A549 (cell line): ENCODE measurements around the gene CAMTA1. TPM values are rescaled to one million over a fixed set of nuclear protein-coding genes. Genes with fewer than 3 reads are reported as not detected.

Experiments
- ATAC-seq, 2 experiments: fragments of 200-7000 bp in 1 of 2; fragments of >200 bp in 1 of 2; cut with Nextera tagmentation in 1 of 2; cut with Tn5 transposase in 1 of 2; 3 replicates each; pipeline versions ENCODE4 v1.8.0 to v1.9.1; 2018 to 2020; ENCODE audit warnings: mild to moderate bottlenecking in 1 of 2, moderate library complexity in 1 of 2
- CTCF ChIA-PET: fragments of 300-600 bp; sonication (Branson Sonifier 250); formaldehyde crosslinking; extraction: SDS; loops from one replicate; lab custom pipeline; 2021; ENCODE audit warnings: antibody characterized with exemption, inconsistent platforms; lab: Yijun Ruan, JAX
- POLR2A ChIA-PET: fragments of 350-600 bp; formaldehyde crosslinking; extraction: SDS; loops from one replicate; lab custom pipeline; 2021; ENCODE audit warnings: antibody characterized with exemption, inconsistent platforms; lab: Yijun Ruan, JAX
- DNase-seq, 2 experiments: peaks; one replicate each; pipeline versions ENCODE4 v3.0.0 to v3.0.0-alpha.2; 2011 to 2016; ENCODE audit warnings: low read depth in 1 of 2, low spot score in 1 of 2
- FAIRE-seq: peaks from 2 replicates; lab custom pipeline; 2011; peaks lifted over from hg19 to GRCh38; lab: Jason Lieb, UNC
- H3K27ac ChIP-seq, 2 experiments: fragments of >200 bp; sonication (Bioruptor Twin); formaldehyde crosslinking; 3 replicates each; pipeline ENCODE4 v1.5.1; 2016 to 2017
- H3K4me1 ChIP-seq: fragments of >200 bp; sonication (Bioruptor Twin); formaldehyde crosslinking; 3 replicates; pipeline ENCODE4 v1.6.1; 2016
- H3K4me2 ChIP-seq: fragments of >200 bp; sonication (Bioruptor Twin); formaldehyde crosslinking; 3 replicates; pipeline ENCODE4 v1.6.1; 2016
- H3K4me3 ChIP-seq: fragments of >200 bp; sonication (Bioruptor Twin); formaldehyde crosslinking; 3 replicates; pipeline ENCODE4 v1.5.1; 2016
- H3K9me3 ChIP-seq: fragments of >200 bp; sonication (Bioruptor Twin); formaldehyde crosslinking; 3 replicates; pipeline ENCODE4 v1.6.1; 2016
- BHLHE40 ChIP-seq: IDR thresholded peaks from 2 replicates; pipeline ENCODE4 v1.6.1; 2012; ENCODE audit warnings: low read depth, low read length, inconsistent platforms
- CEBPB ChIP-seq, 2 experiments: fragments of >200 bp in 1 of 2; sonication (Bioruptor Twin) in 1 of 2; formaldehyde crosslinking in 1 of 2; IDR thresholded peaks; 2 replicates each; pipeline ENCODE4 v1.6.1; 2012 to 2016
- CHD2 ChIP-seq: fragments of 150-350 bp; IDR thresholded peaks from 2 replicates; pipeline ENCODE4 v1.6.1; 2014; ENCODE audit warnings: low read length; ENCODE audit not compliant: partially characterized antibody
- EHF ChIP-seq: fragments of 250-450 bp; sonication (Bioruptor Pico); IDR thresholded peaks from 2 replicates; pipeline ENCODE4 v1.5.0; 2020; ENCODE audit warnings: mild to moderate bottlenecking
- FOSB ChIP-seq: fragments of 250-450 bp; sonication (Bioruptor Pico); IDR thresholded peaks from 2 replicates; pipeline ENCODE4 v1.5.0; 2020; ENCODE audit warnings: mild to moderate bottlenecking, moderate library complexity
- FOSL2 ChIP-seq, 2 experiments: fragments of 450-650 bp in 1 of 2; fragments of >200 bp in 1 of 2; sonication (Bioruptor Twin) in 1 of 2; formaldehyde crosslinking; IDR thresholded peaks; 2 replicates each; pipeline versions ENCODE4 v1.5.0 to v1.6.1; 2016 to 2020; ENCODE audit warnings: mild to moderate bottlenecking in 1 of 2, moderate library complexity in 1 of 2
- FOXS1 ChIP-seq: fragments of 250-450 bp; sonication (Bioruptor Pico); IDR thresholded peaks from 2 replicates; pipeline ENCODE4 v1.5.0; 2020; ENCODE audit warnings: mild to moderate bottlenecking, moderate library complexity
- GATA3 ChIP-seq: IDR thresholded peaks from 2 replicates; pipeline ENCODE4 v1.6.1; 2012; ENCODE audit warnings: borderline replicate concordance
- HEYL ChIP-seq: fragments of 250-450 bp; sonication (Bioruptor Pico); IDR thresholded peaks from 2 replicates; pipeline ENCODE4 v1.8.0; 2021; ENCODE audit warnings: mild to moderate bottlenecking, moderate library complexity
- HOXA7 ChIP-seq: fragments of 250-450 bp; sonication (Bioruptor Pico); IDR thresholded peaks from 2 replicates; pipeline ENCODE4 v1.5.0; 2020; ENCODE audit warnings: mild to moderate bottlenecking, moderate library complexity
- HOXB5 ChIP-seq: fragments of 250-450 bp; sonication (Bioruptor Pico); IDR thresholded peaks from 2 replicates; pipeline ENCODE4 v1.5.0; 2020; ENCODE audit warnings: mild to moderate bottlenecking, moderate library complexity
- JUN ChIP-seq, 2 experiments: fragments of >200 bp; sonication (Bioruptor Twin); formaldehyde crosslinking; IDR thresholded peaks; 2 replicates in 1 of 2; 3 replicates in 1 of 2; pipeline ENCODE4 v1.6.1; 2016 to 2017
- MAFK ChIP-seq: fragments of 450-650 bp; IDR thresholded peaks from 2 replicates; pipeline ENCODE4 v1.6.1; 2014; ENCODE audit not compliant: partially characterized antibody
- NPAS2 ChIP-seq: fragments of 250-450 bp; sonication (Bioruptor Pico); IDR thresholded peaks from 2 replicates; pipeline ENCODE4 v1.8.0; 2022; ENCODE audit warnings: mild to moderate bottlenecking, moderate library complexity, borderline replicate concordance
- NR3C1 ChIP-seq: fragments of >200 bp; sonication (Bioruptor Twin); formaldehyde crosslinking; IDR thresholded peaks from 3 replicates; pipeline ENCODE4 v1.6.1; 2017
- PHF8 ChIP-seq: fragments of 200-600 bp; sonication (generic); IDR thresholded peaks from 2 replicates; pipeline ENCODE4 v1.6.1; 2016; ENCODE audit warnings: low read depth, mild to moderate bottlenecking, antibody characterized with exemption, moderate library complexity, borderline replicate concordance
- RFX5 ChIP-seq: fragments of 450-650 bp; IDR thresholded peaks from 2 replicates; pipeline ENCODE4 v1.7.1; 2014; ENCODE audit warnings: antibody characterized with exemption, mild to moderate bottlenecking, moderate library complexity
- SMC3 ChIP-seq: fragments of >200 bp; sonication (Bioruptor Twin); formaldehyde crosslinking; IDR thresholded peaks from 3 replicates; pipeline ENCODE4 v1.6.1; 2018; ENCODE audit warnings: inconsistent platforms
- SREBF2 ChIP-seq: fragments of 450-650 bp; IDR thresholded peaks from 2 replicates; pipeline ENCODE4 v1.6.1; 2014; ENCODE audit warnings: mild to moderate bottlenecking, moderate library complexity
- TFCP2L1 ChIP-seq: fragments of 250-450 bp; sonication (Bioruptor Pico); IDR thresholded peaks from 2 replicates; pipeline ENCODE4 v1.5.0; 2021; ENCODE audit warnings: mild to moderate bottlenecking
- ZC3H11A ChIP-seq: fragments of 450-650 bp; IDR thresholded peaks from 2 replicates; pipeline ENCODE4 v1.6.1; 2014; ENCODE audit warnings: antibody characterized with exemption, mild to moderate bottlenecking
- ZFP36 ChIP-seq: fragments of 450-650 bp; IDR thresholded peaks from 2 replicates; pipeline ENCODE4 v1.6.1; 2014; ENCODE audit warnings: borderline replicate concordance; ENCODE audit not compliant: partially characterized antibody
- ZSCAN20 ChIP-seq: fragments of 250-450 bp; sonication (Bioruptor Pico); IDR thresholded peaks from 2 replicates; pipeline ENCODE4 v1.8.0; 2022; ENCODE audit warnings: mild to moderate bottlenecking, moderate library complexity
- WGBS: methylation state at CpG from one replicate; pipeline ENCODE4 v1.1.6; 2017; ENCODE audit errors: missing lambda C conversion rate; 5-methylcytosine and 5-hydroxymethylcytosine counted together
- polyA plus RNA-seq, 4 experiments: library from polyadenylated mRNA; depleted of rRNA in 3 of 4; stranded (reverse); fragments of >200 nt; fragmentation: RNase III in 1 of 4; extraction: RNeasy Plus Mini Kit Qiagen cat#74134 plus additional on column Dnase treatment in 1 of 4; gene quantifications; 2 replicates in 3 of 4; 3 replicates in 1 of 4; pipeline ENCODE4 v1.2.3, GENCODE V29; 2011 to 2017
- TF ChIP-seq, protein P1 (sequence below): IDR thresholded peaks from 2 replicates; pipeline ENCODE4 v1.6.1; 2012; ENCODE audit warnings: low read depth, borderline replicate concordance
- TF ChIP-seq, protein P2 (sequence below): fragments of >200 bp; sonication (Bioruptor Twin); formaldehyde crosslinking; IDR thresholded peaks from 3 replicates; pipeline ENCODE4 v1.6.1; 2016
- TF ChIP-seq, protein P3 (sequence below): fragments of 450-650 bp; IDR thresholded peaks from 2 replicates; pipeline ENCODE4 v1.6.1; 2014; ENCODE audit warnings: antibody characterized with exemption
- TF ChIP-seq, protein P4 (sequence below): fragments of 250-450 bp; sonication (Bioruptor Pico); IDR thresholded peaks from 2 replicates; pipeline ENCODE4 v1.5.0; 2021; ENCODE audit warnings: mild to moderate bottlenecking, moderate library complexity, borderline replicate concordance
- TF ChIP-seq, protein P5 (sequence below): fragments of >200 bp; sonication (Bioruptor Twin); formaldehyde crosslinking; IDR thresholded peaks from 2 replicates; pipeline ENCODE4 v1.6.1; 2016

Gene CAMTA1
- polyA plus RNA-seq, 2 of the 4 experiments (the other 2 are of a cell fraction), result 58.8 to 75.0 TPM

DNA sequence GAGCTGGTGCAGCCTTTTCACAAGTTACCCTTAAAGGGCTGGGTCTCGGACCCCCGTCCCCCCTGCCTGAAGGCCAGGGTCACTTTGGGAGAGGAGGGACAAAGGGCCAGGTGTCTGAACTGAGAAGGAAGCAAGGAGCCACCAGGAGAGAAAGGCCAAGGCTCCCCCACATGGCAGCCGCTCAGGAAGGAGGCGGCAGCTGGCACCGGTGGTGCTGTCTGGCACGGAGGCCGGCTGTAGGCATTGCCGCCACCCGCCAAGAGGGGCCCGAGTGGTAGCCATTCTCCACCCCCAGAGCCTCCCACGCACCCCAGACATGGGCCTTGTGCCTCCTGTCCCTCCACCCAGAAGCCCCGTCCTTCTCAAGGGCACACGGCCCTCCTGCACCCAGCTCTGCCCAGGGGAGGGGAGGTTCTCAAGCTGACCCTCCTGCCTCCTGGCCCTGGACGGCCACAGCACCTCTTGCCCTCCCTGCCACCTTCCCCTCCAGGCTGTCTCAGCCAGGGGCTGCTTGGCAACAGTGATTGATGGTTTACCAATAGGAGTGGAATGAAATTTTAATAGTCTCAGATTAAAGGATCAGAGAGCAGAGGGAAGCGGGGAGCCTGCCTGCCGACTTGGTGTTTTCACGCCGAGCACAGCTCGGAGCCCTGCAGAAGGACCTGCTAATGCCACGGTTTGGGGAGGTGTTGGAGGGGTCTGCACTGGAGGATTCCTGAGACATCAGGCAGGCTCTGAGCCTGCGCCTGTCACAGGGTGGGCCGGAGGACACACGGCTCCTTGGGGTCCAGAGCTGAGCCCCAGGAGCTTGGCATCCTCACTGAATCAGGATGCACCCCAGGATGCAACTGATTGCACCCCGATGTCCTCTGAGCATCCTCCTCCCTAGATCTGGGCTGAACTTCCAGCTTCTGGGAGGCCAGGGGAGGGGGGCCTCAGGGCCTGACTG, 773.9 kb downstream of the CAMTA1 start:
- Histone ChIP-seq H3K27ac (peak overlapping the region in 1 of 2 experiments; percentile 50; a peak in 1 of 6 replicates), H3K9me3 (no peaks in the 10 kb centered on the region), H3K4me2 (no peak overlapping the region), H3K4me3 (no peak overlapping the region), H3K4me1 (no peaks in the 10 kb centered on the region)
- CTCF ChIA-PET, result no interaction called here
- no peak for TF ChIP-seq PHF8
- no peak for TF ChIP-seq FOXS1 (CRISPR knock-in tag)
- no peak for TF ChIP-seq ZSCAN20 (CRISPR knock-in tag)
- no peak for TF ChIP-seq CEBPB (IDR thresholded peaks at IDR 0.05)
- TF ChIP-seq GATA3, result no peak
- TF ChIP-seq, protein P1, sequence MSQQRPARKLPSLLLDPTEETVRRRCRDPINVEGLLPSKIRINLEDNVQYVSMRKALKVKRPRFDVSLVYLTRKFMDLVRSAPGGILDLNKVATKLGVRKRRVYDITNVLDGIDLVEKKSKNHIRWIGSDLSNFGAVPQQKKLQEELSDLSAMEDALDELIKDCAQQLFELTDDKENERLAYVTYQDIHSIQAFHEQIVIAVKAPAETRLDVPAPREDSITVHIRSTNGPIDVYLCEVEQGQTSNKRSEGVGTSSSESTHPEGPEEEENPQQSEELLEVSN, result no peak
- TF ChIP-seq SMC3, result no peak
- no peak for TF ChIP-seq CHD2
- no peak for TF ChIP-seq NPAS2 (CRISPR knock-in tag)
- no peak for TF ChIP-seq EHF
- no peak for TF ChIP-seq ZFP36
- TF ChIP-seq RFX5, result no peak
- TF ChIP-seq MAFK, result no peak
- no peak for TF ChIP-seq NR3C1
- no peak for TF ChIP-seq FOSL2 (IDR thresholded peaks at IDR 0.05)
- TF ChIP-seq FOSL2 (CRISPR knock-in tag; IDR thresholded peaks at IDR 0.05), result no peak
- no peak for TF ChIP-seq FOSB (CRISPR knock-in tag)
- TF ChIP-seq HEYL (CRISPR knock-in tag), result no peak
- TF ChIP-seq ZC3H11A, result no peak
- TF ChIP-seq, protein P2, sequence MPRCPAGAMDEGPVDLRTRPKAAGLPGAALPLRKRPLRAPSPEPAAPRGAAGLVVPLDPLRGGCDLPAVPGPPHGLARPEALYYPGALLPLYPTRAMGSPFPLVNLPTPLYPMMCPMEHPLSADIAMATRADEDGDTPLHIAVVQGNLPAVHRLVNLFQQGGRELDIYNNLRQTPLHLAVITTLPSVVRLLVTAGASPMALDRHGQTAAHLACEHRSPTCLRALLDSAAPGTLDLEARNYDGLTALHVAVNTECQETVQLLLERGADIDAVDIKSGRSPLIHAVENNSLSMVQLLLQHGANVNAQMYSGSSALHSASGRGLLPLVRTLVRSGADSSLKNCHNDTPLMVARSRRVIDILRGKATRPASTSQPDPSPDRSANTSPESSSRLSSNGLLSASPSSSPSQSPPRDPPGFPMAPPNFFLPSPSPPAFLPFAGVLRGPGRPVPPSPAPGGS, result no peak
- 88% methylated on average over 17 of the region's 24 CpGs for WGBS
- FAIRE-seq (no peak), DNase-seq (no peak), ATAC-seq (no peak)
- POLR2A ChIA-PET, result no interaction called here

DNA sequence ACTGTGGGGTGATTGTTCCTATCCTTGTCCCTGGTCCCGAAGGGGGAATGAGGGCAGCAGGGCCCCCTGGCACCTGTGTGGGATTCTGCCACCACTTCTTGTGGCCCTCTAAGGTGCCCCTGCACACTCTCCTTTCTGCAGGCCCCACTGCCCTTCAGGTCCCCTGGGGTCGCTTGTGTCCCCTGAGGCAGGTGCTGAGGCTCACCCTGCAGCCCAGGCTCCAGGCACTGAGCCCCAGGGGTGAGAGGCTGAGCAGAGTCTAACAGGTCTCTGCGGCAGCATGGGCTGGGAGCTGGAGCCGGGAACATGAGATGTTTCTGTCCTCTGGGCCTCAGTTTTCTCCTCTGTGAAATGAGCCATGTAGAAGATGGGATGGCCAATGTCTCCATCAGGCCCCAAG, 774.9 kb downstream of the CAMTA1 start:
- ChIA-PET CTCF (interaction anchor here (0.7 kb wide), 1 partner anchor 87 kb away, joined by 4 read pairs; no protein-coding TSS in a partner anchor), POLR2A (no interaction called here)
- DNase-seq (no peak), ATAC-seq (no peak), FAIRE-seq (no peak)
- Histone ChIP-seq H3K27ac (0 out of 6 replicates have a peak overlapping the region, but pooled peaks of 1 of the 2 experiments have one; percentile 26), H3K4me2 (no peak overlapping the region), H3K4me3 (no peak overlapping the region), H3K9me3 (no peaks in the 10 kb centered on the region), H3K4me1 (no peaks in the 10 kb centered on the region)
- TF ChIP-seq, protein P3, sequence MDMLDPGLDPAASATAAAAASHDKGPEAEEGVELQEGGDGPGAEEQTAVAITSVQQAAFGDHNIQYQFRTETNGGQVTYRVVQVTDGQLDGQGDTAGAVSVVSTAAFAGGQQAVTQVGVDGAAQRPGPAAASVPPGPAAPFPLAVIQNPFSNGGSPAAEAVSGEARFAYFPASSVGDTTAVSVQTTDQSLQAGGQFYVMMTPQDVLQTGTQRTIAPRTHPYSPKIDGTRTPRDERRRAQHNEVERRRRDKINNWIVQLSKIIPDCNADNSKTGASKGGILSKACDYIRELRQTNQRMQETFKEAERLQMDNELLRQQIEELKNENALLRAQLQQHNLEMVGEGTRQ, result no peak
- TF ChIP-seq, protein P4, sequence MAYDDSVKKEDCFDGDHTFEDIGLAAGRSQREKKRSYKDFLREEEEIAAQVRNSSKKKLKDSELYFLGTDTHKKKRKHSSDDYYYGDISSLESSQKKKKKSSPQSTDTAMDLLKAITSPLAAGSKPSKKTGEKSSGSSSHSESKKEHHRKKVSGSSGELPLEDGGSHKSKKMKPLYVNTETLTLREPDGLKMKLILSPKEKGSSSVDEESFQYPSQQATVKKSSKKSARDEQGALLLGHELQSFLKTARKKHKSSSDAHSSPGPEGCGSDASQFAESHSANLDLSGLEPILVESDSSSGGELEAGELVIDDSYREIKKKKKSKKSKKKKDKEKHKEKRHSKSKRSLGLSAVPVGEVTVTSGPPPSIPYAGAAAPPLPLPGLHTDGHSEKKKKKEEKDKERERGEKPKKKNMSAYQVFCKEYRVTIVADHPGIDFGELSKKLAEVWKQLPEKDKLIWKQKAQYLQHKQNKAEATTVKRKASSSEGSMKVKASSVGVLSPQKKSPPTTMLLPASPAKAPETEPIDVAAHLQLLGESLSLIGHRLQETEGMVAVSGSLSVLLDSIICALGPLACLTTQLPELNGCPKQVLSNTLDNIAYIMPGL (CRISPR knock-in tag), result no peak
- TF ChIP-seq NR3C1 (no peak), HOXA7 (CRISPR knock-in tag) (no peak), BHLHE40 (no peak), TFCP2L1 (no peak), ZSCAN20 (CRISPR knock-in tag) (no peak), SREBF2 (no peak), JUN (IDR thresholded peaks at IDR 0.05) (no peak), HOXB5 (no peak)
- TF ChIP-seq, protein P1, result no peak
- TF ChIP-seq, protein P5, sequence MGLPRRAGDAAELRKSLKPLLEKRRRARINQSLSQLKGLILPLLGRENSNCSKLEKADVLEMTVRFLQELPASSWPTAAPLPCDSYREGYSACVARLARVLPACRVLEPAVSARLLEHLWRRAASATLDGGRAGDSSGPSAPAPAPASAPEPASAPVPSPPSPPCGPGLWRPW, result no peak
- WGBS, result 90% methylated on average over 4 of the region's 4 CpGs
